RWPE1 (cell line): ENCODE data around the gene SLC8A2.

Source experiments
- CTCF ChIA-PET: fragments of 350-600 bp; sonication (Branson Sonifier 250); formaldehyde crosslinking; extraction: SDS; loops from one replicate; lab custom pipeline; 2021; lab: Yijun Ruan, JAX
- POLR2A ChIA-PET: fragments of 400-600 bp; formaldehyde crosslinking; extraction: SDS; loops from one replicate; lab custom pipeline; 2020; ENCODE audit warnings: antibody characterized with exemption; ENCODE audit not compliant: low non-redundant PET; lab: Yijun Ruan, JAX
- DNase-seq: peaks from one replicate; pipeline ENCODE4 v3.0.0; 2012; ENCODE audit warnings: low spot score
- H3K27ac ChIP-seq: fragments of 450-650 bp; 2 replicates; pipeline ENCODE4 v1.5.1; 2017
- CTCF ChIP-seq: fragments of 450-650 bp; conservative IDR thresholded peaks from 2 replicates; pipeline ENCODE4 v1.5.1; 2017; ENCODE audit warnings: low read depth, mild to moderate bottlenecking

SLC8A2 gene

DNA sequence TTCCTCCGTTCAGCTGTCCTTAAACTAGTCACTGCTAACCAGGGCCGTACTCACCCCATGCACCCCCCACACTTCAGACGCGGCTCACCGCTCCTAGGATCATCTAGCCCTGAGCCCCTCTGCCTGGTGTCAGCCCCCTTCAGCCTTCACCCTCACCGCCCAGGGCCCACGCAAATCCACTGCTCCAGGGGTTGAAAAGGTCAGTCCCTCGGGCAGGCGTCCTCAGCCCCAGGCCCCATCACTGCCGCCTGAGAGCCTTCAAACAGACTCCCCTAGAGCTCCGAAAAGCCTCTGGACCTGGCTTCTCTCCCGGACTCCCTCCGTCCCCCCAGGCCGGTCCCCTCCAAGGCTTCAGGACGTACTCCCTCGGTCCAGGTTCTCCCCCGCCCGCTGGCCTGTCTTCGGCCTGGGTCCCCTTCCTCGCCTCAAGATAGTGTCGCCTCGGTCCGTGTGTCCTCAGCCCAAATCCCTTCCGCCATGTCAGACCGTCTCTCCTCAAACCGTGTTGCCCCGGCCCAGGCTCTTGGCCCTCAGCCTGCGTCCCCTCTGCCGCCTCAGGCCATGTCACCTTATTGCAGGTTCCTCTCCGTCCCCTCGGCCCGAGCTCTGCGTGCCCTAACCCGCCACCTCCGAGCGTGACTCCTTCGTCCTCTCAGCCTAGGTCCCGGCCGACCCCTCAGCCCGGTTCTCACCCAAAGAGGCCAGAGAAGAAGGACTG lies 42.6 kb upstream of the SLC8A2 start:
- H3K27ac ChIP-seq = peak overlapping the region; percentile 96
- no peak for TF ChIP-seq CTCF
- no peak for DNase-seq
- CTCF ChIA-PET = interaction anchor here (1.4 to 1.9 kb wide), 2 partner anchors 78 to 184 kb away, joined by 4 to 13 read pairs; no protein-coding TSS in a partner anchor
- POLR2A ChIA-PET = no interaction called here

DNA sequence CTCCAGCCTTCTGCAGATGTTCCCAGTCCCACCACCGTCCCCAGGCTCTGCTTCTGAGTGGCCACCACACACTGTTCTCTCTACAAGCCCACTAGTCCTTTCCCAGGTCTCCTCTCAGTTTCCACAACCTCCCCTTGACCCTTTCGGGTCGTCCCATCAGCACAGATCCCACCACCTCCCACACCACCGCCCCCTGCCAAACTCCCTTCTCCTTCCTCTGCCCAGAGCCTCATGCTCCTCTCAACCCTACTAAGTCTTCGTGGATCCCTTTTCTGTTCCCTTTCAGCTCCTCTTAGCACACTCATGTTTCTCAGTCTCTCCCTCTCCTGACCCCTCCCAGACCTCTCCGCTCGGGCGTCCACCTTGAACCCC lies 41.2 kb upstream of the SLC8A2 start:
- no peak for DNase-seq
- H3K27ac ChIP-seq = peak overlapping the region; percentile 96
- no peak for TF ChIP-seq CTCF
- ChIA-PET CTCF (interaction anchor here (0.6 to 1.4 kb wide), 3 partner anchors 29 to 185 kb away, joined by 3 to 5 read pairs (median 4); partner anchors contain the start of gene KPTN), POLR2A (interaction anchor here (0.5 kb wide), 2 partner anchors 87 to 136 kb away, joined by 5 to 8 read pairs; no protein-coding TSS in a partner anchor)

DNA sequence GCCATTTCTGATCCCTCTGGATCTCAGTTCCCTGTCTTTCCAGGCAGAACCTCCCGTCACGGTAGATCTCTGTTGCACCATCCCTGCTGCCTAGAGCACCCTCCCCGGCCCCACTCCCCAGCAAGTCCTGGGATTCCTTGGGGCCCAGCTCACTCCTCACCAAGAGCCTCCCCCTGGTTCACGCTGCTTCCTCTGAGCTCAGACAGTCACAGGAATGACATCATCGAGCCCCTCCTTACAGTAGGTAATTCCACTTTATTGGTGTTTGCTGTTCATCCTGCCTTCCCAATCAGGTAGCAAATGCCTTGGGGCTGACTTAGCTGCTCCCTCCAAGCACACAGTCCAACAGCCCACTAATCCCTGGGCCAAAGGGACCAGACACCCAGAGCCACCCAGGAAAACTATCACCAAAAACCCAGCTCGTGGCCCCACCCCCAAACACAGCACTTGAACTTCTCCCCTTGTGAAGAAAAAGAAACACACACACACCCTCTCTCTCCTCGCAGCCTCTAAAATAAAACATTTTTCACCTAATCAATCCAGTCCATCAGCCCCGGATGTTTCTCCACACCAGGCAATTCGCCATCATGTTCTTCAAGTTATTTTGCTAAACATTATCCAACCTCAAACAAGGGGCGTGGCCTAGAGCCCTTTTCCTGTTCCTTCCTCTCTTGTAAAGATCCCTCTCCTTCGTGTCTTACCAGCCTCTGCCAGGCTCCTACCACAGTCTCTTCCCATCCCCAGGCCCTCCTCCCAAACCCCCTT lies 40.7 kb upstream of the SLC8A2 start:
- H3K27ac ChIP-seq = peak overlapping the region; percentile 96
- no peak for DNase-seq
- ChIA-PET POLR2A (interaction anchor here (0.5 kb wide), 1 partner anchor 87 kb away, joined by 5 read pairs; no protein-coding TSS in a partner anchor), CTCF (interaction anchor here (0.8 to 1.4 kb wide), 2 partner anchors 186 kb away, joined by 3 to 4 read pairs; no protein-coding TSS in a partner anchor)
- no peak for TF ChIP-seq CTCF

DNA sequence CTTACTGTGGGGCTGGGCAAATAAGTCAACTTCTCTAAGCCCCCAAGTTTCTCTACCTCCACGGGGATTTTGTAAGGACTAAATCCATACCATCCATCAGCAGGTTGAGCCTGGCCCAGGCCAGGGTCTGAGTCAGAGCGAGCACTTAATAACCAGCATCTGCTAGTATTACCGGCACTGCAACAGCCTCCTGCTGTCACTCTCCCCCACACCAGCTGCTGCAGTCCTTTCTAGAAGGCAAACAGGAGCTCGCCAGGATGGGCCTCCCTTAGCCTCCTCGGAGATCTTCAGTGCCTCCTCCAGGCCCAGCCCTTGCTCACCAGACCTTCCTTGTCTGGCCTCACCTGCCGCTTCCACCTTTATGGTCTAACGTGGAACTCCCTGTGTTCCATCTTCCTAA lies 40.0 kb upstream of the SLC8A2 start:
- no peak for DNase-seq
- peak overlapping the region; percentile 96 for H3K27ac ChIP-seq
- ChIA-PET CTCF (interaction anchor here (0.6 kb wide), 1 partner anchor 23 kb away, joined by 4 read pairs; no protein-coding TSS in a partner anchor), POLR2A (no interaction called here)
- no peak for TF ChIP-seq CTCF

DNA sequence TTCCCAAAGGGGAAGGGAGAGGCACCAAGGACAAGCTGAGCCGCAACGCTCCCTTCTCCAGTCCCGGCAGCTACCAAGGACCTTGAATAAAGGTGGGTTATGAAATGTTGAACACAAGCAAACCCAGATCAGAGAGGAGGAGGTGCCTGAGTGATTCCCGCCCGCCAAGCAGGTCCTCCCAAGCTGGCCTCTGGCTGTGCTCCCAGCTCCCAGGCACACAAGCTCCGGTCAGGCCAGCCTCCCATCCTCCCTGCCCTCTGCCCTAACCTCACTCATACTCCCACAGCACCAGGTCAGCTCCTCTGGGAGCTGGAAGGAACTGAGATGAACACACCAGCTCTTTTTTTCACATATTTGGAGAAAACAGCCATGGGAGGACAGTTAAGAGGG lies 39.4 kb upstream of the SLC8A2 start:
- ChIA-PET POLR2A (no interaction called here), CTCF (interaction anchor here (0.6 kb wide), 1 partner anchor 23 kb away, joined by 4 read pairs; no protein-coding TSS in a partner anchor)
- DNase-seq = no peak
- no peak for TF ChIP-seq CTCF
- H3K27ac ChIP-seq = peak overlapping the region; percentile 96

DNA sequence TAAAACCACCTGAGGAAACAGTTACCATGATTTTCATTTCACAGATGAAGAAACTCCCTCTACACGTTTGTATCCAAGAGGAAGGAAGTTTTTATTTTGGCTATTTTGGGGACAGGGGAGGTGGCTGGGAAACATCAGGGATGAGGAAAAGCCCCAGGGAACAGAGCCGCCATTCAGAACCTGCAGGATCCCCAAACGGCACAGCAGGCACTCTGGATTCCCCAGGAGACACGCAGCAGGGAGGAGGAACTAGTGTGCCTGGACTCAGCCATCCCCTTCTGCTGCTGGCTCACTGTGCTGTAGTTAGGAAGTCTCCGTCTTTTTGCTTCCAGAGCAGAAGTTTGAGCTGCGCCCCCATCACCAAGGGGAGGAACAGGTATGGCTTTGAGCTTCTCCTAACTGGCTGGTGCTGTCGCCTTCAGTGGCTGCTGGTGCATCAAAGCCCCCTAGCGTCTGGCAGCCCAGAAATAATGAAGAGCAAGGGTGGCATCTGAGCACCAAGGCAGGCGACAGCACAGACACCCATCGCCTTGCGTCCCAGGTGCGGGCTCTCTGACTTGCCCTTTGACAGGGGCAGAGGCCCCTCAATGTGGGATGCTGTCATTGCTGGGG lies 38.9 kb upstream of the SLC8A2 start:
- ChIA-PET POLR2A (no interaction called here), CTCF (interaction anchor here (0.9 kb wide), 1 partner anchor 27 kb away, joined by 7 read pairs; the partner anchor contains the start of gene KPTN)
- DNase-seq = no peak
- no peak for TF ChIP-seq CTCF
- peak overlapping the region; percentile 96 for H3K27ac ChIP-seq
